ENCODE measurements around the gene BHLHE40. TPM values are rescaled to one million over a fixed set of nuclear protein-coding genes. Genes with fewer than 3 reads are reported as not detected.

Gene BHLHE40
- total and polyA plus RNA-seq, 2 experiments from 2014 or later, result 1.7 to 2.2 TPM

DNA sequence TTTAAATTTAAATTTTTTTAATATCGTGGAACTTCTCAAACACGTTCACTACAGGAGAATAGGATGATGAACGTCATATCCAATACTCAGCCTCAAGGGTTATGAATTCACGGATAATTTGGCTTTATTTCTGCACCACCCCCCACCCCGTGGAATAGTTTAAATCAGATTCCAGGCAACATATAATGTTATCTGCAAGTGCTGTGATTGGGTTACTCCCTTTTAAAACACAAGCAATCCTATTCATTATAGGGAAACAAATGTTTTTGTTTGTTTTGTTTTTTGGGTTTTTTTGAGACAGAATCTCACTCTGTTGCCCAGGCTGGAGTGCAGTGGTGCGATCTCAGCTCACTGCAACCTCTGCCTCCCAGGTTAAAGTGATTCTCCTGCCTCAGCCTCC, 30.9 kb downstream of the BHLHE40 start:
- Histone ChIP-seq H3K4me1 (ENCODE audit: insufficient read depth) (no peaks in the 10 kb centered on the region), H3K4me3 (no peak overlapping the region), H4K20me1 (replicated peaks; ENCODE audit: insufficient read depth) (no peaks in the 10 kb centered on the region), H3K4me2 (no peak overlapping the region), H3K27me3 (ENCODE audit: insufficient read depth) (no peaks in the 10 kb centered on the region), H3K79me2 (replicated peaks; ENCODE audit: insufficient read depth) (no peaks in the 10 kb centered on the region), H2AFZ (no peak overlapping the region), H3F3A (replicated peaks; ENCODE audit: low read depth) (no peaks in the 10 kb centered on the region), H3K27ac (ENCODE audit: low read depth) (no peak overlapping the region), H3K9me2 (ENCODE audit: insufficient read depth) (no peaks in the 10 kb centered on the region), H3K36me3 (ENCODE audit: insufficient read depth) (no peaks in the 10 kb centered on the region)
- no peaks in the 10 kb centered on the region for H3K36me3 Mint-ChIP-seq (ENCODE audit: low read depth)
- H3K4me1 Mint-ChIP-seq, result peaks cover 10% of the 10 kb centered on the region
- H3K27me3 Mint-ChIP-seq (ENCODE audit: insufficient read depth, low read depth, poor library complexity), result peaks cover 10% of the 10 kb centered on the region
- TF ChIP-seq ZNF114 (CRISPR knock-in tag; IDR thresholded peaks at IDR 0.05) (no peak), NANOG (IDR thresholded peaks at IDR 0.05; ENCODE audit: borderline replicate concordance) (no peak), EZH2 (IDR thresholded peaks at IDR 0.05; ENCODE audit: low read depth, unreplicated experiment) (no peak), ZNF331 (CRISPR knock-in tag; IDR thresholded peaks at IDR 0.05; ENCODE audit: low read depth) (no peak), CREB1 (CRISPR knock-in tag; IDR thresholded peaks at IDR 0.05; ENCODE audit: low read depth) (no peak), STAT1 (IDR thresholded peaks at IDR 0.05; ENCODE audit: unreplicated experiment) (no peak), JUNB (IDR thresholded peaks at IDR 0.05; ENCODE audit: unreplicated experiment) (no peak), ETS1 (IDR thresholded peaks at IDR 0.05) (no peak), ZNF462 (CRISPR knock-in tag; IDR thresholded peaks at IDR 0.05) (no peak), POLR2AphosphoS5 (IDR thresholded peaks at IDR 0.05; ENCODE audit: low read depth) (no peak), EZH2phosphoT487 (IDR thresholded peaks at IDR 0.05; ENCODE audit: unreplicated experiment) (no peak)
- TF ChIP-seq, protein P1, sequence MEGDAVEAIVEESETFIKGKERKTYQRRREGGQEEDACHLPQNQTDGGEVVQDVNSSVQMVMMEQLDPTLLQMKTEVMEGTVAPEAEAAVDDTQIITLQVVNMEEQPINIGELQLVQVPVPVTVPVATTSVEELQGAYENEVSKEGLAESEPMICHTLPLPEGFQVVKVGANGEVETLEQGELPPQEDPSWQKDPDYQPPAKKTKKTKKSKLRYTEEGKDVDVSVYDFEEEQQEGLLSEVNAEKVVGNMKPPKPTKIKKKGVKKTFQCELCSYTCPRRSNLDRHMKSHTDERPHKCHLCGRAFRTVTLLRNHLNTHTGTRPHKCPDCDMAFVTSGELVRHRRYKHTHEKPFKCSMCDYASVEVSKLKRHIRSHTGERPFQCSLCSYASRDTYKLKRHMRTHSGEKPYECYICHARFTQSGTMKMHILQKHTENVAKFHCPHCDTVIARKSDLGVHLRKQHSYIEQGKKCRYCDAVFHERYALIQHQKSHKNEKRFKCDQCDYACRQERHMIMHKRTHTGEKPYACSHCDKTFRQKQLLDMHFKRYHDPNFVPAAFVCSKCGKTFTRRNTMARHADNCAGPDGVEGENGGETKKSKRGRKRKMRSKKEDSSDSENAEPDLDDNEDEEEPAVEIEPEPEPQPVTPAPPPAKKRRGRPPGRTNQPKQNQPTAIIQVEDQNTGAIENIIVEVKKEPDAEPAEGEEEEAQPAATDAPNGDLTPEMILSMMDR (conservative IDR thresholded peaks at IDR 0.05; ENCODE audit: low read depth in 2 of 2), result no peak
- TF ChIP-seq, protein P2, sequence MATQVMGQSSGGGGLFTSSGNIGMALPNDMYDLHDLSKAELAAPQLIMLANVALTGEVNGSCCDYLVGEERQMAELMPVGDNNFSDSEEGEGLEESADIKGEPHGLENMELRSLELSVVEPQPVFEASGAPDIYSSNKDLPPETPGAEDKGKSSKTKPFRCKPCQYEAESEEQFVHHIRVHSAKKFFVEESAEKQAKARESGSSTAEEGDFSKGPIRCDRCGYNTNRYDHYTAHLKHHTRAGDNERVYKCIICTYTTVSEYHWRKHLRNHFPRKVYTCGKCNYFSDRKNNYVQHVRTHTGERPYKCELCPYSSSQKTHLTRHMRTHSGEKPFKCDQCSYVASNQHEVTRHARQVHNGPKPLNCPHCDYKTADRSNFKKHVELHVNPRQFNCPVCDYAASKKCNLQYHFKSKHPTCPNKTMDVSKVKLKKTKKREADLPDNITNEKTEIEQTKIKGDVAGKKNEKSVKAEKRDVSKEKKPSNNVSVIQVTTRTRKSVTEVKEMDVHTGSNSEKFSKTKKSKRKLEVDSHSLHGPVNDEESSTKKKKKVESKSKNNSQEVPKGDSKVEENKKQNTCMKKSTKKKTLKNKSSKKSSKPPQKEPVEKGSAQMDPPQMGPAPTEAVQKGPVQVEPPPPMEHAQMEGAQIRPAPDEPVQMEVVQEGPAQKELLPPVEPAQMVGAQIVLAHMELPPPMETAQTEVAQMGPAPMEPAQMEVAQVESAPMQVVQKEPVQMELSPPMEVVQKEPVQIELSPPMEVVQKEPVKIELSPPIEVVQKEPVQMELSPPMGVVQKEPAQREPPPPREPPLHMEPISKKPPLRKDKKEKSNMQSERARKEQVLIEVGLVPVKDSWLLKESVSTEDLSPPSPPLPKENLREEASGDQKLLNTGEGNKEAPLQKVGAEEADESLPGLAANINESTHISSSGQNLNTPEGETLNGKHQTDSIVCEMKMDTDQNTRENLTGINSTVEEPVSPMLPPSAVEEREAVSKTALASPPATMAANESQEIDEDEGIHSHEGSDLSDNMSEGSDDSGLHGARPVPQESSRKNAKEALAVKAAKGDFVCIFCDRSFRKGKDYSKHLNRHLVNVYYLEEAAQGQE (IDR thresholded peaks at IDR 0.05; ENCODE audit: unreplicated experiment), result no peak
- H3K9me3 Mint-ChIP-seq, result no peaks in the 10 kb centered on the region
- no peak for ATAC-seq
- H3K4me3 Mint-ChIP-seq, result no peak overlapping the region
- no peak for DNase-seq (ENCODE audit: low spot score)
- no peak overlapping the region for H3K27ac Mint-ChIP-seq
